DND-41 (cell line): ENCODE measurements around the gene CRACR2A.

Experiments
- CTCF ChIP-seq: IDR thresholded peaks from 2 replicates; pipeline ENCODE4 v1.5.1; 2012; ENCODE audit warnings: borderline replicate concordance, low read length, moderate library complexity, mild to moderate bottlenecking; ENCODE audit not compliant: poor library complexity, severe bottlenecking; ENCODE audit errors: extremely low read depth
- EZH2 ChIP-seq: IDR thresholded peaks from 3 replicates; pipeline ENCODE4 v1.6.1; 2012; ENCODE audit warnings: borderline replicate concordance, low read depth, mild to moderate bottlenecking, moderate library complexity, low read length, inconsistent platforms; ENCODE audit not compliant: severe bottlenecking

- TF ChIP-seq CTCF (no peak), EZH2 (no peak)
Observed at GRCh38 chr12:3772380-3772779, 19.5 kb upstream of the CRACR2A start.
